RPMI8226 (cell line): Measurements from ENCODE around the gene COL6A3.
A peak's percentile ranks its signal among the peaks of the same experiment; 100 is the strongest.

ENCODE experiments used
- DNase-seq: peaks from one replicate; pipeline ENCODE4 v3.0.0-alpha.2; 2015

COL6A3 gene

DNA sequence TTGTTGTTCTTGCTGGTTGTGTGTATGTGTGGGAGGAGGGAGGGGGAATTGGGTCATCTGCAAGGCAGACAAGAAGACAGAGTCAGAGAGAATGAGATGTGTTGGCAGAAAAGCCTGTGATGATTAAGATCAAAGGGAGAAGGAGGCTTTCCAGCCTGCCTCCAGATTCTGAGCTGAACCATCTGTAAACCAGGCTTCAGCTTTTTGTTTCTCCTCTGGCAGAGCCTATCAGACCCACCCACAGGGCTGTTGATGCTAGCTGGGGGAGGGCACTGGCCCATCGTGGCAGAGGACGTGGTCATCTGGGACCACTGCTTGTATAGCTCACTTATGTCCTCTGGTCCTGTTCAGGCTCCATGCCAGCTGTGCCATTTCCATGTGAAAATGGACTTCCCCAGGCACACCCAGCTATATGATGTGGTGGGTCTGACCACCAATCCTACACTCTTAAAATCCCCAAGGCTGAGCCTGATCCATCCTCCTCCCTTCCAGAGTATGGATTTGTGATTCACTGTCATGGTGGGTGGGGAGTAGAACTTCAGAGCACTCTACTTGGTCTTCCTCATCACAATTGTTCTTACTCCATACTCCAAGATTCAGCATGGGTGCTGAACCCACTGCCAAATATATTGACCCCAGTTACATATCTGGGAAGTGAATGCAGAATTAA is 27.8 kb upstream of the COL6A3 start:
- DNase-seq: no peak

GRCh38 chr2:237440819-237441281 is 26.9 kb upstream of the COL6A3 start:
- DNase-seq: no peak

- DNase-seq: no peak
These were observed 24.3 kb upstream of the COL6A3 start for GRCh38 chr2:237438080-237438940.

GRCh38 chr2:237437566-237437965 is 23.6 kb upstream of the COL6A3 start:
- no peak for DNase-seq

DNA sequence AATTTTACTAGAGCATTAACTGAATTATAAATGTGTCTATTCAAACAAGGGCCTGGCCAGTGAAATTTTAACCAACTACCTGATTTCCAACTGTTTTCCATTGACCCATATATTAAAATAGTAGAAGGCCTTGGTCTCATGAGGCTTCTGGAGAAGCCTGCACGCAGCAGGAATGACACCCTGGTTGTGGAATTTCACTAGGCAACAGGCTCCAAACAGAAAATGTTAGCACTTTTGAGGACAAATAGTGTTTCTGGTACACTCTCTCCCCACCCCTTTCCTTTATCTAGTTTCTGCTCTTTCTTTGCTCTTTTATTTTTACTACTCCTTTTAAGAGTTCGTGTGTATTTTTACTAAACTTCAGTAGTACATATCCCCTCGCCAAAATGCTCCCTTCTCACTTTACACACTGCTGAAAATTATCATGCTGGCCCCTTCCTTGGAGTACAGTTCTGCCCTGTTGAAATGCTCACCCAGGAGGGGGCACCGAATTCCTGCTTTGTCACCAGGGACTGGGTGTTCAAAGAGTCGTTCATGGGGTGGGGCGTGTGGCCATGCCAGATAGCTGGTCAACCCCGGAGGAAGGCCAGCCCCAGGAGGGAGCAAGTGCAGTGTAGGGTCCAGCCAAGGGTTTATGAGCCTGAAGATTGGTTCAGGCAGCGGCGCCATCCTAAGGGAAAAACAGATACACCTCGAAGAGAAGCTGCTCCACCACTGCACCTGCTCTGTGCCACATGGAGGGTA is 22.1 kb upstream of the COL6A3 start:
- no peak for DNase-seq

DNA sequence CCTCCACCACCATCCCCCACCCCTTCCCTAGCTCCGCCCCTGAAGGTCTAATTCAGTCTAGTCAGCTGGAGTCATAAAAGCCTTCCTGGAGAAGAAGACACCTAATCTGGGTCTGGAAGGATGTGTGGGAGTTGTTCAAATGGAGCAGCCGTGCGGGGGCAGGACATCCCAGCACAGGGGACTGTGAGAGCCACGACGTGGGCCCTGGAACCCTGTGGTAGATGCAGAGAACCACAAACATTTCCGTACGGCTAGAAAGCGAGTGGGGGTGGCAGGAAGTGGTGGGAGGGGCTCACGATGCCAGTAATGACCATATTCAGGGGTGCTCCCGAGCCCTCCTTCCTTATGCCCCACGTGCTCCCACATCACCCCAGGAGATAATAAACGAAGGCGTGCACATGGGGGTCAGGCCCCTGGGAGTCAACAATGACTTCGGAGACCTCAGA is 20.9 kb upstream of the COL6A3 start:
- DNase-seq: no peak

GRCh38 chr2:237433920-237434676 is 20.1 kb upstream of the COL6A3 start:
- DNase-seq: no peak

DNA sequence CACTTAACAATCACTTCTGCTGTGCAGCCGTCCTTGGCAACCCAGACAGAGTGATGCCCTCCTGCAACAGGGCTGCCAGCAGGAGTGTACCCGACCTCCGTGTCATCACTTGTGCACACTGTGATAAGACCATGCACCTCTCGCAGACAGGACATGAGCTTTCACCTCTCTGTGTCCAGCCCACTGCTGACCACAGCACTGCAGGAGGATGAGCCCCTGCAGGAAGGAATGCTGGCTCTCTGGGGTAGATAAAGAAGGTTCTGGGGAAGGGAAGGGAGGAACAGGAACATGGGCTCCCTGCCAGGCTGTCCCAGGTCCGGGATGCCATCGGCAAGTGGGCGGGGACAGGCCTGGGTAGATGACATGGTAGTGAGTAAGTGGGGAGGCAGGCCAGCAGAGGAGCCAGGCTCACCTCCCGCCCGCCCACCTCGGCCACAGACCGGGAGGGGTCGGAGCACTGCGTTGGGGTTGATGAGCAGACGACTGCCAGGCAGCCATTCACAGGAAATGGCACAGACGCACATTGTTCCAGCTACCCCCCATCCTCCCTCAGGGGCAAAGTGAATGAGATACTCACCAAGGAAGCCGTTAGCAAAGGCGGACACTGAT is 18.6 kb upstream of the COL6A3 start:
- no peak for DNase-seq

DNA sequence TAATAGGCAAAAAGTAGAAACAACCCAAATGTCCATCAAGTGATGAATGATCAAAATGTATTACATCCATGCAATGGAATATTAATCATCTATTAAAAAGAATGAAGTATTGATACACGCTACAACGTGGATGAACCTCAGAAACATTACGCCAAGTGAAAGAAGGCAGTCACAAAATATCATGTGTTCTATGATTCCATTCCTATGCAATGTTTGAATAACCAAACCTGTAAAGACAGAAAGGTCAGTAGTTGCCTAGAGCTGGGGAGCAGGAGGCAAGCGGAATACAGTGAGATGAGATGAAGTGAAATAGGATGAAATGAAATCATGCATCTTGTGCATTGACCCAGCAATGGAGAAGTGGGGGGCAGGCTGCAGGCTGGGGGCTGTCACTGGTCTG is 17.9 kb upstream of the COL6A3 start:
- no peak for DNase-seq

- DNase-seq: no peak
These were observed 17.4 kb upstream of the COL6A3 start for GRCh38 chr2:237431372-237431771.

- DNase-seq: no peak
These were observed 16.9 kb upstream of the COL6A3 start for GRCh38 chr2:237430861-237431260.

GRCh38 chr2:237429753-237430152 is 15.8 kb upstream of the COL6A3 start:
- no peak for DNase-seq

DNA sequence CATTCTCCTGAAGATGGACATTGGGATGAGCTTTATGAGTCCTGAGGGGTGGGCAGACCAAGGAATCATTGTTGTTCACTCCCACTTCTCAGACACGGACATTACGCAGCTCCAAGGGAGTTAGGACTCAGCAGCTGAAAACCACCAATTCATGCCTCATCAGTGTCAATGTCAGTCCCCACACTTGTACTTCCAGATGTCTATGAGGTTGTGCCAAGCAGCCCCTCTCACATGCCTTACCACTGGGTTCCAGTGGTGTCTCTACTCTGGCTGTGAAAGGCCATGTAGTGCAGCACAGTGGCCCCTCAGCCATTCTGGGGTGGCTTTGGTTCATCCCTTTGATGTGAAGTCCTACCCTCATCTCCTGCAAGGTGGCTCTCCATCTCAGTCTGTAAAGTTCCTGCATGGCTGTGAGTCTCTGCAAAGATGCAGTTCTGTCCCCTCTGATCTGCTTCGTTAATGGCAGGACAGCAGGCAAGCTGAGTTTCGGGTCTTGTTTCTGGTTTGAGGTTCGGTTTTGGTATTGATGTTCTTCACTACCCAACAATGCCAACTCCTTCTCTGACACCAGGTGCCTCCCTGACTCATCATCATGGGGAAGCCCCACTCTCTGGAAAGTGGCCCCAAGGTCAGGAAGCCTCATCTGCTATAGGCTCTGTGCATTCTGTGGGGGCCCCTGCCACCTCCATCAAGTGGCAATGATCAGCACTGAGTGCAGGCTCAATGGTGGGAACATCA is 14.0 kb upstream of the COL6A3 start:
- DNase-seq: no peak

- no peak for DNase-seq
These were observed 12.6 kb upstream of the COL6A3 start for GRCh38 chr2:237426517-237426916.

GRCh38 chr2:237425320-237425719 is 11.4 kb upstream of the COL6A3 start:
- DNase-seq: no peak

GRCh38 chr2:237424544-237424943 is 10.6 kb upstream of the COL6A3 start:
- DNase-seq: no peak

- no peak for DNase-seq
These were observed 9.9 kb upstream of the COL6A3 start for GRCh38 chr2:237423891-237424290.

GRCh38 chr2:237422309-237422708 is 8.3 kb upstream of the COL6A3 start:
- DNase-seq: no peak

GRCh38 chr2:237421542-237422116 is 7.7 kb upstream of the COL6A3 start:
- peak; percentile 2 for DNase-seq

DNA sequence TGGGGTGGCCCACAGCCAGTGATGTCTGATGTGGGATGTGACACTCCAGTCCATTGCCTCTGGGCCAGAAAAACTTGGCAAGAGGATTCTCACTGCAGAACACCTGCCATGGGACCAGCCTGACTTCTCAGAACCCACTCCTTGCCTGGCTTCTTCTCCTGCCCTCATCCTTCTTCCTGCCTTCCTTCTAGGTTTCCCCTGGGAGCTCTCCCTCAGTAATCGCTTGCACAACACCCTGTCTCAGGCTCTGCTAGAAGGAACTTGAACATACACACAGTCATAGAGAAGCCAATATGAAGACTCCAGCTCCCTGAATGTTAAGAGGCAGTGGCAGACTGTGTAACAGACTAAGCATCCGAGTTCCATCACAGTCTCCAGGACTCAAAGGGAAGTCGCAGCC is 4.3 kb upstream of the COL6A3 start:
- no peak for DNase-seq
